Measurements from ENCODE around the gene RCL1. TPM values are rescaled to one million over a fixed set of nuclear protein-coding genes. Genes with fewer than 3 reads are reported as not detected.
A peak's percentile ranks its signal among the peaks of the same experiment; 100 is the strongest.

Gene RCL1
- total RNA-seq, 1 donor from 2014 or later: 15.6 TPM

GRCh38 chr9:4796988-4797853, 4.5 kb downstream of the RCL1 start:
- no peak for DNase-seq (ENCODE audit: extremely low spot score, unreplicated experiment)
- peak; percentile 80 for TF ChIP-seq CTCF (conservative IDR thresholded peaks at IDR 0.05)
- peak overlapping the region; percentile 40 for H3K27ac Mint-ChIP-seq
- no peaks in the 10 kb centered on the region for H3K36me3 Mint-ChIP-seq
- H3K27me3 Mint-ChIP-seq: no peaks in the 10 kb centered on the region
- no peak overlapping the region for H3K4me3 Mint-ChIP-seq
- no peaks in the 10 kb centered on the region for H3K9me3 Mint-ChIP-seq
- peaks cover 23% of the 10 kb centered on the region for H3K4me1 Mint-ChIP-seq (ENCODE audit: unreplicated experiment)

GRCh38 chr9:4797854-4798150, 5.1 kb downstream of the RCL1 start:
- Mint-ChIP-seq H3K36me3 (no peaks in the 10 kb centered on the region), H3K27ac (peak overlapping the region; percentile 40), H3K4me1 (ENCODE audit: unreplicated experiment) (peaks cover 23% of the 10 kb centered on the region), H3K9me3 (no peaks in the 10 kb centered on the region), H3K27me3 (no peaks in the 10 kb centered on the region), H3K4me3 (no peak overlapping the region)
- no peak for TF ChIP-seq CTCF (conservative IDR thresholded peaks at IDR 0.05)
- no peak for DNase-seq (ENCODE audit: extremely low spot score, unreplicated experiment)

- Mint-ChIP-seq H3K27ac (no peak overlapping the region), H3K9me3 (no peaks in the 10 kb centered on the region), H3K36me3 (no peaks in the 10 kb centered on the region), H3K4me1 (ENCODE audit: unreplicated experiment) (peaks cover 23% of the 10 kb centered on the region), H3K4me3 (no peak overlapping the region), H3K27me3 (no peaks in the 10 kb centered on the region)
- DNase-seq (ENCODE audit: extremely low spot score, unreplicated experiment): no peak
- TF ChIP-seq CTCF (conservative IDR thresholded peaks at IDR 0.05): no peak
Observed at GRCh38 chr9:4798281-4799032, 5.7 kb downstream of the RCL1 start.

GRCh38 chr9:4799033-4799430, 6.3 kb downstream of the RCL1 start:
- H3K4me3 Mint-ChIP-seq: no peak overlapping the region
- H3K4me1 Mint-ChIP-seq (ENCODE audit: unreplicated experiment): peaks cover 21% of the 10 kb centered on the region
- no peak overlapping the region for H3K27ac Mint-ChIP-seq
- H3K27me3 Mint-ChIP-seq: no peaks in the 10 kb centered on the region
- no peak for DNase-seq (ENCODE audit: extremely low spot score, unreplicated experiment)
- no peak for TF ChIP-seq CTCF (conservative IDR thresholded peaks at IDR 0.05)
- no peaks in the 10 kb centered on the region for H3K9me3 Mint-ChIP-seq
- no peaks in the 10 kb centered on the region for H3K36me3 Mint-ChIP-seq

GRCh38 chr9:4799775-4800174, 7.0 kb downstream of the RCL1 start:
- DNase-seq (ENCODE audit: extremely low spot score, unreplicated experiment): no peak
- TF ChIP-seq CTCF (conservative IDR thresholded peaks at IDR 0.05): no peak
- H3K9me3 Mint-ChIP-seq: no peaks in the 10 kb centered on the region
- no peak overlapping the region for H3K27ac Mint-ChIP-seq
- no peaks in the 10 kb centered on the region for H3K36me3 Mint-ChIP-seq
- no peaks in the 10 kb centered on the region for H3K27me3 Mint-ChIP-seq
- peaks cover 17% of the 10 kb centered on the region for H3K4me1 Mint-ChIP-seq (ENCODE audit: unreplicated experiment)
- no peak overlapping the region for H3K4me3 Mint-ChIP-seq
